NCI-H2081 (cell line): ENCODE results near the gene CDK8.
"Not testable (repeated sequence)": the region's sequence is repeated elsewhere in the genome, so short reads cannot be mapped to it uniquely, and the experiment has no call there.

Source experiments
- DNase-seq, 2 experiments: peaks; one replicate each; lab custom pipeline; 2025; lab: John Stamatoyannopoulos, UW

Gene CDK8

DNA sequence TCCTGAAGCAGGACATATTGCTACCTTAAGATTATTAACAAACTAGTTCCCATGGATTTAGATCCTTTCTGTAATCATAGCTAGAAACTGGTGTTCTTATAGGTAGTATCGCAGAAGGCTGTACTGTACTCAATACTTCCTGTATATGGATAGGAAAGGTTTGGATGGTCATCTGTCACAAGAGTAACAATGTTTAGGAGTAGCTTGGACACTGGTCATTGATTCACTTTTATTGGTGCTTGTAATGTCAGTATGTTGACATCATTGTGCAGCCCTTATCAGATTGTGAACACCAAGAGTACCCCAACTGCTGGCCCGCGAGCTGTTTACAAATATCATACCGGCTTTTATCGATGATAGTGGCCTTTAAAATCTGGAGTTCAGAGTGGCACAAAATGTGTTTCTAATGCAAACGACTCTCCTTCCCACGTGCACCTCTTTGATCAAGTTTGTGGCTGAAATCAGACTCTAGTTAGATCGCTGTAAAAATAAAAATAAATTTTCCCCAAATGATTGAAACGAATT lies 605 bp upstream of the CDK8 start:
- DNase-seq, result no peak

DNA sequence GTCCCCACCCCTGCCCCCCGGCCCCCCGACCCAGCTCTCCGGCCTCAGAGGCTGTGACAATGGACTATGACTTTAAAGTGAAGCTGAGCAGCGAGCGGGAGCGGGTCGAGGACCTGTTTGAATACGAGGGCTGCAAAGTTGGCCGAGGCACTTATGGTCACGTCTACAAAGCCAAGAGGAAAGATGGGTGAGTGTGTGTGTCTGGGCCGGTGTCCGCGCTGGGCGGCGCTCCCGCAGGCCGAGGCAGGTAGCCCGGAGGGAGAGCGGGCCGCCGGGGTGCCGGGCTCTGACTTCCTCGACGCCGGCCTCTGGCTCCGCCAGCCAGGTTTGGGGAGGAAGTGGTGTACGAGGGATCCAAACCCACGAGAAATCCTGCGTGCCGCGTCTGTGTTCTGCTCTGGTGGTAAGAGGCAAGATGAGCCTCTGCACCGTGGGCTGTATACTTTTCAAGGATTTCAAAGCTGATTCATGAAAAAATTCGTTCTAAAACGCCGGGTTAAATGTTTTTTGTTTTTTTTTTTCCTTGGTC lies 718 bp downstream of the CDK8 start:
- peak in 1 of 2 experiments; percentile 45 for DNase-seq

DNA sequence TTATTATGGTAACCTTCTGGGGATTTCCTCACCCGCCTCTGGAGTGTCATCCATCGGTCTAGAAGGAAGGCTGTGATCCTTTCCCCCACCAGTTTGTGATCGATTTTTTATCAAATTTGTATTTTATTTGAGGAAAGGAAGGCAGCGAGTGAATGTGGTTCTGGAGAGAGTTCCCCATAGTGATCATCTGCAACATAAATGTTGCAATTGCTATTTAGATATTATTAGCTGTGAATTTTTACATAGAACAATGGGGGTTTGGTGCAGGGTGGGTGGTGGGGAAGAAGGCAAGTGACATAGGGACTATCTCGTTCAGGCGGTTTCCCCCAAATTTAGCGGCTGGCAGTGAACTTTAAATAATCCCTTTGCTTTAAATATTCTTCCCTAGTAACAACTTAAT lies 1.2 kb downstream of the CDK8 start:
- DNase-seq, result no peak

DNA sequence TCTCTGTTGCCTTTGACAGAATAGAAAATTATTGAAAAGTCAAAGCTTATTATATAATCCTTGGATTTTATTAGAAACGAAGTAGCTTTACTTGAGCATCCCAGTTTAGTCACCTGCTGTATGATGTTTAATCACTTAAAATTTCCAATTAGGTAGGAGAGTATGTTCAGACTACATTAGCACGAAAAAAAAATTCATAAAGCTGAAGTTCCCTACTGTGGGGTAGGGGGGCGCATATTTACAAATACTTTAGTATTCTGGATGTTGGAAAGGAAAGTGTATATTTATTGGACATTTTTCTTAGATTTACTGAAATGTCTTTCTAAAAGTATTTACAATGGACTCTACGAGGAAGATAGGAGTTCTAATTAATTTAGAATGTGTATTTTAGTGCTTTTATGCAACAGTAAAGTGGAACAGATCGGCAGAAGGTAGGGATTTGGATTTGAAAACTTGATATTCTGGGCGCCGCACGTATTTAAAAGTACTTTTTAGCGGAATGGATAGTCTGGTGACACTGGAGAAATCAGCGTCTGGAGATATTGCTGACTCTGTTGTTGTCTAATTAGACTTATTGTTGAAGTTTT lies 1.9 kb downstream of the CDK8 start:
- peak in 1 of 2 experiments; percentile 14 for DNase-seq

DNA sequence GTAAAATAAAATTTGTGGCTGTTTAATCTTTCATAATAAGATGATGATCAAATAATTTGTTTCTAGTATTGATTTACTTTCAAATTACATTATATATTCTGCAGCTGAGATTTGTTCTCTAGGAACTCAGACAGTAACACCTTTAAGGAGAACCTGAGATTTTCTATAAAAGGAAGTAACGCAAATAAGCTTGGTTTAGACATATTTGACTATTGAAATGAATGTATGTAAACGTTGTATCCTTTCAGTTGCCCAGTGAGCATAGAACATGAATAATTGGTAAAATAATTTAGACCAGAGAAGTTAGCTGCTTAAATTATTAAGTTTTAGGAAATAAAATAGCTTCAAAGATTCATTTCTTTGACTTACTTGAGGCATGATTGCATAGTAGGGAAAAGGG lies 3.1 kb downstream of the CDK8 start:
- no peak for DNase-seq

DNA sequence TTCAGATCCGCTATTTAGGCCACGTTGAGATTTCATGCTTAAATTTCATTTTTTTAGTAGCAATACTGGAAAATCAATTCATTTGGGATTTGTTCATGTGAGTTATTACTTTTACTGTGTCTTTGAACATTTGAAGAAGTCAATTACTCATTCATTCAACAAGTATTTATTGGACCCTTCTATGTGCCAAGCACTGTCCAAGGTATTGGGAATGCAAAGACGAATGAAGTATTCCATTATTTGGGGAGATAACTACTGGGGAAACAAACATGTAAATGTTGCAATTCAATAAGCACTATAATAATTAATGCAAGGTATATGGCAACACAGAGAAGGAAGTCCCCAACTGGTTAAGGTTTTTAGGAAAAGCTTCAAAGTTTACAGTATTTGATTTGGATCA lies 5.7 kb downstream of the CDK8 start:
- no peak for DNase-seq

DNA sequence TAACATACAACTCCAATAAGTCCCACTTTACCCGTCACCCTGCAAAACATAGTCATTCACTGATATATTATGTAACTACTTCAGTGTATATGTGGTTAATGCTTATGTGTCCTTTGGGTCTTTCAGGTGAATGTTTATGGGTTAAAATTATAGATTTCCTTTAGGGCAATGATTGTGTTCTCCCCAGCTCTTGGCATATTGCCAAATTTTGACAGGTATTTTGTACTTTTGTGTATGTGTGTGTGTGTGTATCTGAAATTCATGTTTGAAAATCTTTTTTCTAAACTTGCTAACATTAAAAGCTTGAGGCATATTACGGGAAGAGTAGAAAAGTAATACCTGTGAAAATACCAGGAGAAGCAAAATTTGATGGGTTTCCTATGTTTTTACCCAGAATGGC lies 8.2 kb downstream of the CDK8 start:
- no peak for DNase-seq

DNA sequence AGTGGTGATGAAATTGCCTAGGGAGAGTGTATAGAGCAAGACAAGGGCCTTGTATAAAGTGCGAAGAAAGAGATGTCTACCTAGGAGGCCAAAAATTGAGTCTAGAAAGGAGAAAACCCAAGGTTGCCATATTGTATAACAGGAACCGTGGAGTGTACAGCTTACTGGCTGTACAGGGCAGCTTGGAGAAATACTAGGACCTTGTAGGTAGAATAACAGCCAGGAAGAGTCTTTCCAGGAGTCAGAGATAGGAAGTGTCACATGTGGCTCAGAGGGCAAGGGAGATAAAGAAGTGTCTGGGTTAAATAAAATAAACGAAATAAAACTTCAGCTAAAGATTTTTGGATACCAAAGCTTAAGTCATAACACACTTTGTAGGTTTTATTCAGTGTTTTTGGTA lies 12.4 kb downstream of the CDK8 start:
- DNase-seq, result no peak

DNA sequence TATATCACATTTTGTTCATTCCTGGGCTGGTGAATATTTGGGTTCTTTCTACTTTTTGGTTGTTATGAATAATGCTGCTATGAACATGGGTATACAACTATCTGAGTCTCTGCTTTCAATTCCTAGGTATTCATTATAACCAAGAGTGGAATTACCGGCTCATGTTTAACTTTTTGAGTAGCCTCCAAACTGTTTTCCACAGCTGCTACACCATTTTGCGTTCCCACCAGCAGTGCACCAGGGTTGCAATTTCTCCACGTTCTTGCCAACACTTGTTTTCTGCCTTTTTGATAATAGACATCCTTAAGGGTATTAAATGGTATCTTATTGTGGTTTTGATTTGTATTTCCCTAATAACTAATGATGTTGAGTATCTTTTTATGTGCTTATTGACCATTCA lies 16.8 kb downstream of the CDK8 start:
- no peak for DNase-seq

DNA sequence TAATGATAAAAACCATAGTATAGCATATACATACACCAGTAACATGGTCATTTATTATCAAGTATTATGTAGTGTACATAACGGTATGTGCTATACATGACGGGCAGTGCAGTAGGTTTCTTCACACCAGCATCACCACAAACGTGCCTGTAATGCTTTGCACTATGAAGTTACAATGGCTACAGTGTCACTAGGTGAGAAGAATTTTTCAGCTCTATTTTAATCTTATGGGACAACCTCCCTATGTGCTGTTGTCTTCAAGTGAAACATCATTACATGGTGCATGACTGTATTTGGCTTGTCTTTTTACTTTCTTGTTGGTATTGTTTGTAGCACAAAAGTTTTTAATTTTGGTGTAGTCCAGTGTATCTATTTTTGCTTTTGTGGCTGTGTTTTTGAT lies 18.7 kb downstream of the CDK8 start:
- no peak for DNase-seq

DNA sequence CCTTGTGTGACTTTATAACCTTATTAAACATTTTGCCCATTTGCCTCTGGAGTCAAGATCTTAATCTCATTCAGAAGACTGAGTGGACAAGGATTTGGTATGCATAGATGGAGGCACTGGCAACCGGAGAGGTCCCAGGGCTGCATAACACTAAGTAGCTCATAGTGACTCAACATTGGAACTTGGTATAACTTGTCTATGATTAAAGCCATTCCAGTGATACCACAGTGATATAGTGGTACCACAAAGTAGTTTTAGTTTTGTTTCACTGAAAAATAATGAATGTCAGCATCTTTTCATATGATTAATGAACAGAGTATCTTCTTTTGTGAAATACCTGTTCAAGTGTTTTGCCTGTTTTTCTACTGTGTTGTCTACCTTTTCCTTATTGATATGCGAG lies 26.4 kb downstream of the CDK8 start:
- DNase-seq, result no peak

DNA sequence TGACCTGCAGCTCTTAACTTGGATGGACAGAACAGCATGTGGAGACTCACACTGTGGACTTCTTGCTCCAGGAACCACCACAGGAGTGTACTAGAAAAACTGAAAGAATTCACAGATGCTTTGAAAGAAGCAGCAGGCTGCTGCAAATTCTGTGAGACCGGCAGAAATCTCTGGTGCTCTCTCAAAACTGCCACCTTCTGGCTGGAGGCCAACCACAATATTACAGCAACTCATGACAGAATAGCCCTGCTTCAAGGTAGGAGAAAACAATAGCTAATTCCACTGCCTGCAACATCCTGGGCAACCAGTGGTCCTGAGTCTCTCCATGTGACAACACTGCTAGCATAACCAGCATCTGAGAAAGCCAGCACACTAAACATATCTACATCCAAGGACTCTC lies 26.9 kb downstream of the CDK8 start:
- no peak for DNase-seq

DNA sequence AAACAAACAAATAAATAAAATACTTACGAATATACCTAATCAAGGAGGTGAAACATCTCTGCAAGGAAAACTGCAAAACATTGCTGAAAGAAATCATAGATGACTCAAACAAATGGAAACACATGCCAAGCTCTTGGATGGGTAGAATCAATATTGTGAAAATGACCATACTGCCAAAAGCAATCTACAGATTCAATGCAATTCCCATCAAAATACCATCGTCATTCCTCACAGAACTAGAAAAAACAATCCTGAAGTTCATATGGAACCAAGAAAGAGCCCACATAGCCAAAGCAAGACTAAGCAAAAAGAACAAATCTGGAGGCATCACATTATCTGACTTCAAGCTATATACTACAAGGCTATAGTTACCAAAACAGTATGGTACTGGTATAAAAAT lies 32.0 kb downstream of the CDK8 start:
- DNase-seq, result not testable (repeated sequence)

DNA sequence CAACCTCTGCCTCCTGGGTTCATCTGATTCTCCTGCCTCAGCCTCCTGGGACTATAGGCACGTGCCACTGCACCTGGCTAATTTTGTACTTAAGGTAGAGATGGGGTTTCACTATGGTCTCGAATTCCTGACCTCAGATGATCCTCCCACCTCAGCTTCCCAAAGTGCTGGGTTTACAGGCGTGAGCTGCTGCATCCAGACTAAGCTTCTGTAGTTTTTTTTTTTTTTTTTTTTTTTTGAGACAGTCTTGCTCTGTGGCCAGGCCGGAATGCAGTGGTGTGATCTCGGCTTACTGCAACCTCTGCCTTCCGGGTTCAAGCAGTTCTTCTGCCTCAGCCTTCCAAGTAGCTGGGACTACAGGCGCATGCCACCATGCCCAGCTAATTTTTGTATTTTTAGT lies 34.9 kb downstream of the CDK8 start:
- not testable (repeated sequence) for DNase-seq

DNA sequence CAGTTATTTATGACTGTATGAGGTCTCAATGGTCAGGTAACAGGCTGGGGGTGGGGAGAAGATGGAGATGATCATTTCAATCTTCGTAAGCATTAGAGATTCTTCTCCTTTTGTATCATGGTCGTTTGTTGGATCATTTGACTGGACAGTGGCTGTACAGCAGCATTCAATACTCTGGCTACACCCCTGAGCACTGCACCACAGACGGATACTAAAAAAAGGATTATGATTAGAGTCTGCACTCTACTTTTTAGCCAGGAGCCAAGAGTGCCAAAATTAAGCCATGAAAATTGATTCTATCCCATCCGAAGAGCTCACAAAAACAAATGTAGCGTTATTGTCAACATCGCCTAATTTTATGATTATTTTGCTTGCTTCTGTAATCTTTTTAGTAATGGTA lies 41.9 kb downstream of the CDK8 start:
- DNase-seq, result no peak

DNA sequence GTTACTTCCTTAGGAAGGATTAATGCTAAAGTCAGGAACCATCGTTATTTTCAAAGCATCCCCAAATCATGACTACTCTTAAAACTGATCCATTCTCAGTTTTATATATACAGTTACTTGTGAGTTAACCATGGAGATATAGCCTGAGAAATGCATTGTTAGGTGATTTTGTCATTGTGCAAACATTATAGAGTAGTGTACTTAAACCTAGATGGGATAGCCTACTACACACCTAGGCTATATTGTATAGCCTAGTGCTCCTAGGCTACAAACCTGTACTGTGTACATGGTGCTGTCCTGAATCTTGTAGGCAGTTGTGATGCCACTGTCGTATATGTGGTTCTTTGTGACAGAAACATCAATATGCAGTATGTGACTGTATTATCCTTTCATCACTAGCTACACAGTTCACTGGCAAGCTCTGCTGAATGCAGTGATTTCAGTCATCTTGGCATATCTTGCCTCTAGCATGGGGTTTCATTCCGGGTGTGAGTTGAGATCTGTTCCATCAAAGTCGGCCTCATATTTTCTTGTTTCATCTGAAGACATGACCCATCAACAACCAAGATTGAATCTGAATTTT lies 45.3 kb downstream of the CDK8 start:
- no peak for DNase-seq

DNA sequence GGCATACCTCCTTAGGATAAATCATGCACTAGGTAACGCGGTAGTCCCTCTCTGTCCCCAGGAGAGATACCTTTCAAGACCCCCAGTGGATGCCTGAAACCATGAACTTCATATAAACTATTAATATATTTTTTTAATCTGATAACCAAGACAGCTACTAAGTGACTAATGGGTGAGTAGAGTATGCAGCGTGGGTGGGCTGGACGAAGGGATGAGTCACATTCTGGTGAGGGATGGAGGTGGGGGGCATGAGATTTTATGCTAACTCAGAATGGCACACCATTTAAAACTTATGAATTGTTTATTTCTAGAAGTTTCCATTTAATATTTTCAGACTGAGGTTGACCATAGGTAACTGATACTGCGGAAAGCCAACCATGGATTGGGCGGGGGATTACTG lies 46.2 kb downstream of the CDK8 start:
- no peak for DNase-seq

DNA sequence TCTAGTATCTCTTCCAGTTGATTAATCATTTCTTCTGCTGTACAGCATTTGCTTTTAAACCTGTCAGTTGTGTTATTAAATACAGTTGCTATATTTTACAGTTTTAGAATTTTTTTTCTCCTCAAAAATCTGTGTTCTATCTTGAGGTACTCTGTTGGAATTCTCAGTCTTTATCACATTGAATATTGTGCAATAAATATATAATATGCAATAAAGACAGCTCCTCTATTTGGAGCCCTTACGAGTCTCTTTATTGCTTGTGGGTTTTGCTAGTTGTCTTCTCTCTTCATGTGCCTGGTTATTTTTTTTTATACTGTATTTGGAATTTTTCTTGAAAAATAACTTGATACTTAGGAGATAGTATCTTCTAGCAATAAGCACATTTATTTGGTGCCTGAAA lies 51.7 kb downstream of the CDK8 start:
- DNase-seq, result no peak

DNA sequence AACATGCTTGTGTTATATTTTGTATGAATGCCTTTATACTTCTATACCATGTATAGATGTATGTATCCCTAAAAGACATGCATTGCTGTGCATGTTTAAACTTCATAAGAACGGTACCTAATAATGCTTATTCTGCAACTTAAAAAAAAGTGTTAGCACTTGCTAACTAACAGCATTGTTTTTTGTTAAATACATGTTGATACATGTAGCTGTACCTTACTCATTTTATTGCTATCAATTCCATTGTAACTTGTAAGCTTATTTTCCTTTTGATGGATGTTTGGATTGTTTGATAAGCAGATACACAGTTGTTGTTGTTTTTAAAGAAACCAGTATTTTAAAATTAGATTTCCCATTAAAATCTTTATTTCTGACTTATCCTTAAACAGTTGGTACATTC lies 53.8 kb downstream of the CDK8 start:
- DNase-seq, result no peak

DNA sequence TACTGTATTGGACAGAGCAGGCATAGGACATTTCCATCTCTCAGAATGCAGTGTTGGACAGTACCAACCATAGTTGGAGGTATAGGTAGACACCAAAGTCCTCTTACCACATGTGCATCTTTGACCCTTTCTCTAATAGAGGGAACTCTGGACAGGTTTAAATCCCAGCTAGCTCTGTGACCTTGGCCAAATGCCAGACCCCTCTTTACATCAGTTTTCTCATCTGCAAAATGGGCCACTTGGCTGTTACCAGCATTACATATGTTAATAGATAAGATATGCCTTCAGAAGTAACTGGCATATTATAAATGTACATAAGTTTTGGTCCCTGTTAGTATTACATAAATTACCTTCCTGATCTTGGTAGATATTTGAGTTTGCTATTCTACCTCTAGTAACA lies 54.3 kb downstream of the CDK8 start:
- no peak for DNase-seq

DNA sequence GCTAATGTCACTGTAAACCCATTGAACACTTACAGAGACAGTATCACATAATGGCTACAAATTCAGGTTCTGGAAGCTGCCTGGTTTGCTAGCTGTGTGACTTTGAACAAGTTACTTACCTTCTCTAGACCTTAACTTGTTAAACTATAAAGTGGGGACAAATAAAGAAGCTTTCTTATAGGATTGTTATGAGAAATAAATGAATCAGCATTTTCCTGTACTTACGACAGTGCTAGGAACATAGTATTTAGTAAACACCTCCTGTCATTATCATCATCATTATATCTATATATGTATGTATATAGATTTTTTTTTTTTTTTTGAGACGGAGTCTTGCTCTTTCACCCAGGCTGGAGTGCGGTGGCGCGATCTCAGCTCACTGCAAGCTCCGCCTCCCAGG lies 54.9 kb downstream of the CDK8 start:
- DNase-seq, result no peak

DNA sequence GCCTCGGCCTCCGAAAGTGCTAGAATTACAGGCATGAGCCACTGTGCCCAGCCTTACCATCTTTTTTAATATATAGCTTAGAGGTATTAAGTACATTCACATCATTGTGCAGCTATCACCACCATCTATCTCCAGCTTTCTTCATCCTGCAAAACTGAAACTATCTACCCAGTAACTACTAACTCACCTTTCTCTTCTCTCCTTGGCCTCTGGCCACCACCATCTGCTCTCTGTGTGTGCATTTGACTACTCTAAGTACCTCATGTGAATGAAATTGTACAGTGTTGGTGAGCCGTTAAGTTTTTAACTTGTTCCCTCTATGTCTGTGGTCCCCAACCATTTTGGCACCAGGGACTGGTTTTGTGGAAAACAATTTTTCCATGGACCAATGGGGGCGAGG lies 56.1 kb downstream of the CDK8 start:
- no peak for DNase-seq

DNA sequence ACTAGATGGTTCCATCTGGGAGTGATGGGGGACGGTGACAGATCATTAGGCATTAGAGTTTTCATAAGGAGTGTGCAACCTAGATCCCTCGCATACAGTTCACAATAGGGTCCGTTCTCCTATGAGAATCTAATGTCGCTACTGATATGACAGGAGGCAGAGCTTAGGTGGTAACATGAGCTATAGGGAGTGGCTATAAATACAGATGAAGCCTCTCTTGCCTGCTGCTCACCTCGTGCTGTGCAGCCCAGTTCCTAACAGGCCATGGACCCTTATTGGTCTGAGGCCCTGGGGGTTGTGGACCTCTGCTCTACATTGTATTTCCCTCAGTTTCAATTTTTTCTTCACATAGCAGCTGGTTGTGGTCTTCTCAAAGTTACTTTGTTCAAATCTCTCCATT lies 56.5 kb downstream of the CDK8 start:
- DNase-seq, result no peak

DNA sequence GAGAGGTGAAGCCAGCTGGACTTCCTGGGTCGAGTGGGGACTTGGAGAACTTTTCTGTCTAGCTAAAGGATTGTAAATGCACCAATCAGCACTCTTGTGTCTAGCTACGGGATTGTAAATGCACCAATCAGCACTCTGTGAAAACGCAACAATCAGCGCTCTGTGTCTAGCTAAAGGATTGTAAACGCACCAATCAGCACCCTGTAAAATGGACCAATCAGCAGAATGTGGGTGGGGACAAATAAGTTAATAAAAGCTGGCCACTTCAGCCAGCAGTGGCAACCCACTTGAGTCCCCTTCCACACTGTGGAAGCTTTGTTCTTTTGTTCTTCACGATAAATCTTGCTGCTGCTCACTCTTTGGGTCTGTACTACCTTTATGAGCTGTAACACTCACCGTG lies 58.1 kb downstream of the CDK8 start:
- not testable (repeated sequence) for DNase-seq
